Measurements from ENCODE around the gene GPX5. TPM values are rescaled to one million over a fixed set of nuclear protein-coding genes. Genes with fewer than 3 reads are reported as not detected.
"Not testable (repeated sequence)": the region's sequence is repeated elsewhere in the genome, so short reads cannot be mapped to it uniquely, and the experiment has no call there.

The GPX5 gene
- total and polyA plus RNA-seq, 2 donors (not counting 1 experiment from before 2014, with no cell fraction given) = not detected

- ChIA-PET POLR2A (no interaction called here), CTCF (no interaction called here)
Observed at GRCh38 chr6:28545955-28546354, 20.3 kb downstream of the GPX5 start.

GRCh38 chr6:28547003-28547402, 21.3 kb downstream of the GPX5 start:
- H2AFZ ChIP-seq (ENCODE audit: insufficient read depth, low read depth, low read length, poor library complexity, severe bottlenecking); H3K4me2 ChIP-seq (replicated peaks; ENCODE audit: low read depth, low read length, poor library complexity, severe bottlenecking); H3K4me3 ChIP-seq (ENCODE audit: control extremely low read depth in 1 of 5, extremely low read depth in 1 of 5, insufficient read depth in 1 of 5, low read depth in 2 of 5, low read length in 4 of 5); H3K27ac ChIP-seq (ENCODE audit: low read length in 2 of 2); H3K4me3 Mint-ChIP-seq; CTCF ChIA-PET; DNase-seq; ATAC-seq (ENCODE audit: low read depth); H3K36me3 ChIP-seq (replicated peaks in 1 of 2; ENCODE audit: control extremely low read depth in 1 of 2, control insufficient read depth in 1 of 2, extremely low read depth in 1 of 2, insufficient read depth in 2 of 2, low read length in 1 of 2); H3K9ac ChIP-seq (ENCODE audit: low read length); H3K9me3 Mint-ChIP-seq (ENCODE audit: insufficient read depth); H4K20me1 ChIP-seq (ENCODE audit: control insufficient read depth, insufficient read depth, low read length, poor library complexity, severe bottlenecking); POLR2A ChIA-PET; H3K27ac Mint-ChIP-seq; intact Hi-C loops (cut with micrococcal nuclease); H3K79me2 ChIP-seq (ENCODE audit: control insufficient read depth, insufficient read depth, low read length): not testable (repeated sequence)
- H3K9me3 ChIP-seq (ENCODE audit: control extremely low read depth in 1 of 3, control insufficient read depth in 2 of 3, insufficient read depth in 1 of 3, low read length in 2 of 3) = peaks cover 0 to 24% (median 0%) of the 10 kb centered on the region in 3 donors
- WGBS (ENCODE audit: insufficient coverage) = 100% methylated on average over 1 of the region's 3 CpGs
- peaks cover 0 to 25% (median 22%) of the 10 kb centered on the region in 4 experiments for H3K27me3 ChIP-seq (replicated peaks in 1 of 4; ENCODE audit: control extremely low read depth in 1 of 4, control insufficient read depth in 3 of 4, insufficient read depth in 4 of 4, low read length in 3 of 4)
- peaks cover 57% of the 10 kb centered on the region for H3K27me3 Mint-ChIP-seq
- H3K4me1 ChIP-seq (ENCODE audit: control insufficient read depth in 2 of 2, insufficient read depth in 2 of 2, low read length in 2 of 2) = peaks cover 20 to 21% of the 10 kb centered on the region in 2 donors
- H3K4me1 Mint-ChIP-seq = peaks cover 21% of the 10 kb centered on the region

More at GRCh38 chr6:28545955-28546354, 20.3 kb downstream of the GPX5 start:
- Histone ChIP-seq H4K20me1 (ENCODE audit: control insufficient read depth, insufficient read depth, low read length, poor library complexity, severe bottlenecking) (no peaks in the 10 kb centered on the region), H3K9me3 (ENCODE audit: control extremely low read depth in 1 of 3, control insufficient read depth in 2 of 3, insufficient read depth in 1 of 3, low read length in 2 of 3) (peaks cover 0 to 30% (median 0%) of the 10 kb centered on the region in 3 donors), H3K4me2 (replicated peaks; ENCODE audit: low read depth, low read length, poor library complexity, severe bottlenecking) (no peak overlapping the region), H3K27me3 (replicated peaks in 1 of 4; ENCODE audit: control extremely low read depth in 1 of 4, control insufficient read depth in 3 of 4, insufficient read depth in 4 of 4, low read length in 3 of 4) (peaks cover 0 to 23% (median 20%) of the 10 kb centered on the region in 4 experiments), H3K9ac (ENCODE audit: low read length) (no peak overlapping the region), H3K4me3 (ENCODE audit: control extremely low read depth in 1 of 5, extremely low read depth in 1 of 5, insufficient read depth in 1 of 5, low read depth in 2 of 5, low read length in 4 of 5) (no peak overlapping the region), H3K27ac (ENCODE audit: low read length in 2 of 2) (no peak overlapping the region), H3K79me2 (ENCODE audit: control insufficient read depth, insufficient read depth, low read length) (no peaks in the 10 kb centered on the region), H3K4me1 (ENCODE audit: control insufficient read depth in 2 of 2, insufficient read depth in 2 of 2, low read length in 2 of 2) (peaks cover 20 to 21% of the 10 kb centered on the region in 2 donors), H3K36me3 (replicated peaks in 1 of 2; ENCODE audit: control extremely low read depth in 1 of 2, control insufficient read depth in 1 of 2, extremely low read depth in 1 of 2, insufficient read depth in 2 of 2, low read length in 1 of 2) (no peaks in the 10 kb centered on the region), H2AFZ (ENCODE audit: insufficient read depth, low read depth, low read length, poor library complexity, severe bottlenecking) (no peak overlapping the region)
- H3K4me1 Mint-ChIP-seq = peaks cover 27% of the 10 kb centered on the region
- H3K9me3 Mint-ChIP-seq (ENCODE audit: insufficient read depth) = peaks cover 7% of the 10 kb centered on the region
- intact Hi-C loops (cut with micrococcal nuclease) = no loop called here
- DNase-seq (no peak), ATAC-seq (ENCODE audit: low read depth) (no peak)
- no peak overlapping the region for H3K4me3 Mint-ChIP-seq
- no peak overlapping the region for H3K27ac Mint-ChIP-seq
- TF ChIP-seq EZH2 (IDR thresholded peaks at IDR 0.05; ENCODE audit: borderline replicate concordance, insufficient read depth, low read depth, low read length, poor library complexity, severe bottlenecking) (no peak), CTCF (IDR thresholded peaks at IDR 0.05) (no peak)
- peaks cover 59% of the 10 kb centered on the region for H3K27me3 Mint-ChIP-seq
